NOMO-1 treated with dmso at 0.1 percent for 144 hours (cell line): ENCODE measurements around the gene SGPL1.

Experiments used
- DNase-seq: peaks from one replicate; lab custom pipeline; 2025; ENCODE audit not compliant: unreplicated experiment; lab: John Stamatoyannopoulos, UW

Gene SGPL1

DNA sequence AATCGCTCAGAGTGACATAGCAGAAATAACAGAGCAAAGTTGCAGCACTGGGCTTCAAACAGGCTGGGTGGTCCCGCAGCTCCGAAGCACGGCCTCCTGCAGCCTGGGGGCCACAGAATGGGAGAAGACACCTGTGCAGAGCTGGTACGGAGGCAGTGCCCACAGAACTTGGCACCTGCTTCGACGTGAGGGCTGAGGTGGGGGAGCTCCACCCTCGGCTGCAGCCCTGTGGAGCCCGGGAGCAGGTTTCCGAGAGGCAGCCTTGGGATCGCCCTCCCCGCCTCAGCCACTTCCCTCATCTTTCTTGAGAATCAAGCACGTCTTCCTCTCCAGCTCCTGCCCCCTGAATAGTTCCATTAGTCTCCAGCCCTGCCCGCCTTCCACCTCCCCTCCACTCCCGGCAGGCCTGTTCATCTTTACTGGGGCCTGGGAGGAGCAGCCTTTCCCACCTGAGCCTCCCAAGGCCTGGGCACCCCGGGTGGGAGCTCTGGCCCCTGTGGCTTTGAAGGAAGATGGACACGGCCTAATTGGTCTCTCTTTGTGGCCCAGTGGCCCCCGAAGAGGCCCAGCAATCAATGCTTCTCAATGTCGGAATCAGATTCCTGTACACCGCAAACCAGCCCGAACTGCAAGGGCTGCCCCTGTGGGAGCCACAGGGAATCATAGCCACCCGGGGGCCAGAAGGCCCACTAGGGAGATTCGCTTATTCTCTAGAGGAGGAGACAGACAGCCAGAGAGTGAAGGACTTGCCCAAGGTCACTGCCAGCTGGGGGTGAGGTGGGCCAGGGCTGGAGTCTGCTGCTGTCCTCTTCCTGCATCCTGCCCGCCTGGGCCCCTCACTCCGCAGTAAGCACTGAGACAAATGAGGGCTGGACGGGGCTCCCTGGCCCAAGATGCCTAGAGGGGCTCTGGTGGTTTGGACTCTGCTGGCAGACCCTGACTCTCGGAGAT, 89.6 kb downstream of the SGPL1 start:
- no peak for DNase-seq

- no peak for DNase-seq
Measured at GRCh38 chr10:70906031-70906783, 90.5 kb downstream of the SGPL1 start.

DNA sequence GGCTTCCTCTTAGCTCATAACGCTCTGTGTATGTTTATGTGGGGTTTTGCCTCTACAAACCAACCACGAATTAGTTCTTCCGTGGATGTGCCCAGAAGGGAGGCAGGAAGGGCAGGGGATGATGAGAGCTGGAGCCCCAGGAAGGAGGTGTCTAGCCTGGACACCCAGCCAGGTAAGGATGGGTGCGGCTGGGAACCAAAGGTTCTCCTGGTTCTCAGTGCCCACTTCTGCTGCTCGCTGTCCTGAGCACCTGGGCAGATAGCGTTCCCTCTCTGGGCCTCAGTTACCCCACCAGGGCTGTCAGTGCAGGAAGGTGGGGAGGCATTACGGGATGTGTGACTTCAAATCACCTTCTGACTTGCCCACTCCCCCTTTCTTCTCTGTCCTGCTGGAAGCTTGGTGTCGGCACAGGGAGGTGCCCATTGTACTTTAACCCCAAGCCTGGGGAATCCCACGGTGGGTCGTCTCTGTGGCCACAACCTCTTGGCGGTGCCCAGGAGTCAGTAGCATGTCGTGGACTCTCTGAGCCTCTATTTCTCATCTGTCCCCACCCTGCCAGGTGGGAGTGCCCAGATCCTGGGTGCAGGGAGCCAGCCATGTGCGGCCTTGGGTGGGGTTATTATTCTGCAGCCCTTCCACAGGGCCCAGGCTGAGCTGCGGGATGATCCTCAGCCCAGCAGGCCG, 91.3 kb downstream of the SGPL1 start:
- no peak for DNase-seq

GRCh38 chr10:70907637-70908405, 92.1 kb downstream of the SGPL1 start:
- no peak for DNase-seq

GRCh38 chr10:70908406-70909296, 92.9 kb downstream of the SGPL1 start:
- no peak for DNase-seq

- DNase-seq: no peak
Measured at GRCh38 chr10:70909326-70909935, 93.7 kb downstream of the SGPL1 start.

DNA sequence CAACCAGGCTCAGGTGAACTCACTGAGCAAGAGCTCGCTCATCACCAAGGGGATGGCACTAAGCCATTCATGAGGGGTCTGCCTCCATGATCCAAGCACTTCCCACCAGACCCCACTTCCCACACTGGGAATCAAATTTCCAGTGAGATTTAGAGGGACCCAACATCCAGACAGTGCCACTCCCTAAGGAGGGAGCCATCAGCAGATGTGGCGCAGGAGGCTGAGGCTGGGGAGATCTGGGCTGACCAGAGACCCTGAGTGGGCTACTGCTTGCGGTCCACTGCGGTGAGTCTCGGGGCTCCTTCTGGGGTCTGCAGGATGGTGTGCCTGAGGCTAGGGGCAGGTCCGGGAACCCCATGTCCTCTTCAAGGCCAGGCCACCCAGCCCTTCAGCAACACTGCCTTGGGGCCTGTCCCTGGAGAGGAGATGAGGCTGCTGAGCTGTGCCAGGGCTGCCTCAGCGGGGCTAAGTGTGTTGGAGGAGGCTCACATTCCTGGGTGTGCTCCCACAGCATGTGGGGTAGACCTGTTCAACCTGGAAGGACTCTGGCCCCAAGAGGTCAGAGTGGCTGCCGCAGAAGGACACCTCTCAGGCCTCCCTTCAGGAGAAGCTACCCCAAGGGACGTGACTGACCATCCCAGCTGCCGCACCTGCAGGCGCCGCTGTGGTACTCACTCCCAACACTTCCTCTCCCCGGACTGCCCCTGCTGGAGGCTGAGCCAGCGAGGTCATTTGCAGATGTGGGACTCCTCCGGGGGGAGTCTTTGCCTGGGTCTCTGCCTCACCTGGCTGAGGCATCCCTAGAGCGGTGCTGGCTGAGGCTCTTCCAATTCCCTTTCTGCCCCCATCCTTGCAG, 95.0 kb downstream of the SGPL1 start:
- DNase-seq: no peak

DNA sequence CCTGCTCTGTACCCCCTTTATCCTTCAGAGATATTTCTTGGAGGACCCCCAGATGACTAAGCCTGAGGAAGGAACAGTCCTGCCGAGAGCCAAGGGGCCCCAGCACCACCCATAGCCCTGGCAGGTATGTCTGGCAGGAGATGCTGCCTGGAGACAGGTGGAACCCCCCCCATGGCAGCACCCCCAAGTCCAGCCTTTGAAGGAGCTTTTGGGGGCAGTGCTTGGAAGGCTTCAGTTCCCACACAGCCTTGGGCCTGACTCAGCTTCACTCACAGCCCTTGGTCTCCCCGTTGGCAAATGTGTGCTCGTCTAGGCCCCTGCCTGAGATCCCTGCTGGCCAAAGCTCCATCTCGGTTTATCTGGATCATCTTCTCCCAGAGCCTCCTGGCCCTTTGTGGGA, 95.6 kb downstream of the SGPL1 start:
- DNase-seq: no peak

DNA sequence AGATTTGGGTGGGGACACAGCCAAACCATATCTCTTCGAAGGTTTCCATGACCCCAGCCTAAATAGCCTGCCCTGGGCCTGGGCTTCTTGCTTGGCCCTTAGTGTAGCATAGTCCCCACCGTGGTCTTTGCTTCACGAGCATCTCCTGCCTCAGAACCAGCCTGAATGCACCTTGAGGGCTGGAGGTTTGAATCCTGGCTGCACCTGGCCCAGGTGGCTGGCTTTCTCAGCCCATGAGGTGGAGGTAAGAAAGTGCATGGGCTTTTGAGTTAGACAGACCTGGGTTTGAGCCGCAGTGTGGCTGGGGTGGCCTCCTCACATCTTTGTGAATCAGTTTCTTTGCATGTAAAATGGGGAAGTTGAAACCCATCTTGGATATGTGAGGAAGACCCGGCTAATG, 96.8 kb downstream of the SGPL1 start:
- no peak for DNase-seq

- no peak for DNase-seq
Measured at GRCh38 chr10:70913191-70913892, 97.6 kb downstream of the SGPL1 start.

DNA sequence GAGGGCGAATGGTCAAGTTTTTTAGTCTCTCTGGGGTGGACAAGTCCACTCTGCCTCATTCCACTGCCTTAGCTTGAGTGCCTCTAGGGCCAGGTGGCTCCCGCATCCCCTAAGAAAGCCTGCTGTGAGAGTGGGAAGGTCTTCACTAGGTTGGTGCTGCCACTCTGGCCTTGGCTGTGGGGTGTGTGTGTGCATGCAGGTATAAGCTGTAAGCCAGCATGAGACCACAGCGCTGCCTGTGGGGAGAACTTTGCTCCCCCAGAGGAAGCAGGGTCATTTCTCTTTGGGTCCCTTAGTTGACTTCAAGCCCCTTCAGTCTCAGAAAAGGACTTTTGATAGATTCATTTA, 98.1 kb downstream of the SGPL1 start:
- DNase-seq: no peak

DNA sequence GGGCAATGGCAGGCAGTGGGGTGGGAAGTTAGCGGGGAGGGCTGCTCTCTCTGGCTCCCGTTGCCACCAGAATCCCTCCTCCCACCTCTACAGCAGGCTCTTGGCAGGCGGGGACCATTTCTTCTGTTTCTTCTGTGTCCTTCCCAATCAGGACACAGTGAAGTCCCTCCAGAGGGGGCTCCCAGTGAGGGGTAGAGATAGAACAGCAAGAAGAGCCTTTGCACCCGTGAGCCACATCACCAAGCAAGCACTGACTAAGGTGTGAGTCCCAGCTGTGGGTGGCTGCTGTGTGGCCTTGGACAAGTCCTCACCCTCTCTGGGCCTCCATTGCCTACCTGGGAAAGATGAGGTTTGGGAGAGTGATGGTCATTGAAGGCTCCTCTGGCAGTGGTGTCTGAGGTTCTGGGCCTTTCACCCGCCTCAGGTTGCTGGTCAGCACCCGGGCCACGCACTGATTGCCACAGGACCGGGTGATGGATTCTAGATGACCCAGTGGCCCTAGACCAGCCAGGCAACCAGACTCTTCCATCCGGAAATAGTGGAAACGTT, 98.6 kb downstream of the SGPL1 start:
- no peak for DNase-seq

DNA sequence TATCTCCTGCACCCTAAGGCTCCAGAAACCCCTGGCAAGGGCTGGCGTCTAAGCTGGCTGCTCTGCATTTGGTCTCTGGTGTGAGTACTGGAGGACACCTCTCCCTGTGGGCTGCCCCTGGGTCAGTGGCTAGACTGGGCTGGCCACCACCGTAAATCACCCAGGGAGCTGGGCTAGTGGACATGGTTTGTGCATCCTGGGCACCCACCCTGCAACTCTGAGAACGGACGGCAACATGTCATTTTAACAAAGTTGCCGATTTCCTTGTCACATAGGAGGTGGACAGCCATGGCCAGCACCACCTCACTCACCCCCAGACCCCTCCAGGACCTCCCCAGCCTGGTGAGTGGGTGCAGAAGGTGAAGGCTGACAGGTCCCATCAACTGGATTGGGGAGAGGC, 99.5 kb downstream of the SGPL1 start:
- DNase-seq: no peak

DNA sequence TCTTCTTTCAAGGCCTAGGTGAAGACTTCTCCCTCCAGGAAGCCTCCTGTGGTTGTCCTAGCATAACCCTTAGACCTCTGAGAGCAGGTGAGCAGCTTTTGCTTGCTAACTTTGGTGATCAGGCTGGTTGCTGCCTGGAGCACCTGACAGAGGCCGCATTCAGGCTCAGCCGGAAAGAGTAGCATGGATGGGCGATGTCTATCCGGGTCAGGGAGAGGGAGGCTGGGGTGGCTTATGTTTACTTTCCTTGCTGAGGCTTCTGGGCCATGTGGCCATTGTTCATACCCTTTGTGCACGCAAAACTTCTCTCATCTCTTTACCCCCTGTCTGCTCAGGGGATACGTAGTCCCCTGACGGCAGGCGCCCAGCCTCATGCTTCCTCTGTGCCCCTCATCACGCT, 100.1 kb downstream of the SGPL1 start:
- no peak for DNase-seq

- no peak for DNase-seq
Measured at GRCh38 chr10:70916241-70916640, 100.5 kb downstream of the SGPL1 start.

GRCh38 chr10:70917226-70917625, 101.5 kb downstream of the SGPL1 start:
- no peak for DNase-seq

GRCh38 chr10:70917635-70918034, 101.9 kb downstream of the SGPL1 start:
- no peak for DNase-seq
